ENCODE measurements around the gene TENM4.

GRCh38 chr11:78768345-78768744 lies 672.5 kb downstream of the TENM4 start:
- no peak for TF ChIP-seq EZH2 (IDR thresholded peaks at IDR 0.05)
- TF ChIP-seq POLR2AphosphoS5 (IDR thresholded peaks at IDR 0.05; ENCODE audit: borderline replicate concordance, low read depth, low read length), result no peak
- no peak for TF ChIP-seq FOXP2 (optimal IDR thresholded peaks at IDR 0.05; ENCODE audit: control extremely low read depth, extremely low read length, insufficient read depth)
